Left ventricle myocardium superior (tissue), 1 donor: ENCODE results near the gene PDZRN3. TPM values are rescaled to one million over a fixed set of nuclear protein-coding genes. Genes with fewer than 3 reads are reported as not detected.

Source experiments
- ATAC-seq: fragments of 200-7000 bp; cut with Tn5 transposase; one replicate; pipeline ENCODE4 v1.9.1; 2020; ENCODE audit warnings: mild to moderate bottlenecking, moderate library complexity
- DNase-seq: peaks from one replicate; pipeline ENCODE4 v3.0.0-alpha.2; 2020
- intact Hi-C: fragments of 100-400 bp; cut with micrococcal nuclease; formaldehyde crosslinking; loops from one replicate; pipeline ENCODE4 v1.11.0; 2022
- total RNA-seq: library from RNA; stranded (reverse); fragmentation: NEBNext Ultra II Directional; extraction: Animal tissue kit (Norgen Biotek cat#: 25700); gene quantifications from one replicate; pipeline ENCODE4 v1.2.1, GENCODE V29; 2021
- donor health status: DM: no; HTN: yes; CAD: no; lungs with severe emphysema.

The PDZRN3 gene
- total RNA-seq, 1 donor from 2014 or later: 147 TPM

DNA sequence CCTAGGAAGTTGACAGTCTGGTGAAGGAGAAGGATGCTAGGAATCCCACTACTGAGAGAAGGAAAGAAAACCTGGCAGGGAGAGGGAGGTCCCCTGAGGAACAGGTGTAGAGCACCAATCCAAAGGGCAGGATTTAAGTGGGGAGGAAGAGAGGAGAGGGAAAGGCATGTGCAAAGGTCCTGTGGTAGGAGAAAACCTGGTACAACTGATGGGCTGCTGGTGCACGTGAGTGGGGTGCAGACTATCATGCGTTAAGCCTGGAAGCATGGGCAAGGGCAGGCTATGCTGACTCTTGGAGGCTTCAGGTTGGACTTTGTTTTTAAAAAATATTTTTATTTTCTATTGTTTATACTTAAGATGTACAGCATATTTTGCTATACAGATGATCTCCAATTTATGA lies 209.6 kb downstream of the PDZRN3 start:
- ATAC-seq (no peak), DNase-seq (no peak)
- intact Hi-C loops: no loop called here

DNA sequence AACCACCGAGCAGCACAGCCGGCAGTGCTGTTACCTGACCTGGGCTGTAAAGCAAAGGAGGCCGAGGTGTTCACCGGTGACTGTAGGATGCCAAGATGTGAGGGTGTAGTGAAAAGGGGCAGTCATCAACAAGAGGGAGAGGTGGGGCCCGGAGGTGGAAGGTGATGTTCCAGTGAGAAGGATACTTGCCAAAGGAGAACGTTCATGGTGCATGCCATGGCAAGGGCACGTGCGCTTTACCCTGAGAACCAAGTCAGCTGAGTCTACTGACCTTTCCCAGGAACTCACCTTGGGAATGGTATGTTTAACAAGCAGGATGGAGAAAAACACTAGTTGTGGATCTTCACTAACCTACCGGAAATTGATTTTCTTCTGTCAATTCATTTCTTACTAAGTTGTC lies 211.1 kb downstream of the PDZRN3 start:
- intact Hi-C loops: no loop called here
- peak; percentile 63 for ATAC-seq
- no peak for DNase-seq

DNA sequence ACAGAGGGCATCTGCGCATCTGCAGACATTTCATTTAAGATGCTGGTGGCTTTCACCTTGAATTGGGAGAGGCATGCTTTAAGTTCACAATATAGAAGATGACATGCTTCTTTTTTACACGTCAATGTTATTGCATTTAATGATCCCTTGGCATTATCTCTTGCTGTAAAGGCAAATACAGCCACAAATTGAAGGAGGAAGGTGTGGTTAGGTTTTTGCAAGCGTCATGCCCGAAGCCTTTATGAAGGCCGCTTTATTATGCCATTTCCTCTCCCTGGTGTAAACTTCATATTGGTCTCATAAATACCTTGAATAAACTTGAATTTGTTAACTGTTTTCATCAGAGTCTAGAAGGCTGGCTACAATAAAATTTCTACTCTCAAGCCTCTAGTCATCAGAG lies 212.7 kb downstream of the PDZRN3 start:
- intact Hi-C loops: no loop called here
- ATAC-seq (no peak), DNase-seq (no peak)

DNA sequence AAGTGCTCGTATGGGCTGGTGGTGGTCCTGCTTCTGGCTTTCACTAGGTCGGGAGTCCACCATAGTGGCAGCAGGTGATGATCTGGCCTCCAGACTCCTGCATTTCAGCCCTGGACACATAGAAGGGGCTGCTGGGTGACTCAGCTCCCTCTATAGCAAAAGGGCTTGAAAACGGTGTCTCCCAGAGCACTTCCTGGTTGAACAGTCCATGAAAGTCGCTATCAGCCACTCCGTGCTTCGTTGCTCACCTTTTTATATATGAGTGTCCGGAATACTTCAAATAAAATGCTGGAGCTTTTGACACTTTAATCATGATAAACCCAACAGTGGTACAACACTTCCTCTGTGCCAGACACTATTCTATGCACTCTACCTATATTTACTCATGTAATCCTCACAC lies 213.2 kb downstream of the PDZRN3 start:
- intact Hi-C loops: no loop called here
- no peak for DNase-seq
- no peak for ATAC-seq

DNA sequence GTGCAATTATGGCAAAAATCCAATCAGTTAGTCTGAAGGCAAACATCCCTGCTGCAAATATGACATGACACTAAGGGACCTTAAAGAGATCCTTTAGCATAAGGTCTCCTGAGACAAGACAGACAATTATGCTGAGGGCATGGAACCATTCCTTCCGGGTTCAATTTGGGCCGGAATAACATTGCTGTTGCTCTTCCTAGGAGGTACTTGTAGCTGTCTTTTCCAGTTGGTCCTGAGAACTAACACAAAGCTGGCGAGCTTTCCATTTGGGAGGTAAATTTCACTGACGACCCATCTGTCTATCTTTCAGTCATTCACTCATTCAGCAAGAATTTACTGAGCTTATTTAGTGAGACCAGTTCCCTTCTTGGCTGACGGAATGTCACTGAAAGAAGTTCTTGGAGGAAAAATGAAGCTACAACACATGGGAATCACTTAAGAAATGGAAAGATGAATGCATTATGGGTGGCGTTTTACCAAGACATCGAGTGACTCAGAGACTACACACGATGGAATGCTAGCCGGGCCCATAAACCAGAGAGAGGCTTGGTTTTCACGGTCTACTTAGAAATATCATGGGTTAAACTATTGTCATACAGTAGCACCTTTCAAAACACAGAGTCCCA lies 215.5 kb downstream of the PDZRN3 start:
- intact Hi-C loops: no loop called here
- ATAC-seq (no peak), DNase-seq (no peak)

DNA sequence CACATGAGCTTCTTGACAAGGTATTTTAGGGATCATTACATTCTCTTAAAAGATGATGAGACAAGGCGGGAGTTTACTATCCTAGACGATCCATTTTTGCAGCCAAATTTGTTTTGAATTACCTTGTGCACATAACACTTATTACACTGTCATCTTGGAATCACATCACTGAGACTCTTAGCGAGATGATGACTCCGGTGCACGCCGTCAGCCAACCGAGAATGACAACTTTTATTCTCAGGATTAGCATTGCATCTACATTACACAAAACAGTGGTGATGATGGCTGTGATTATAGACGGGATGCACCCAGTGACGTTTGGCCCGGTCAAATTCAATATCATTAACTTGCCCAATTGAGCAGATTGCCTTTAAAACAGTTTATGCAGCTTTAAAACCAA lies 216.1 kb downstream of the PDZRN3 start:
- DNase-seq: no peak
- intact Hi-C loops: no loop called here
- ATAC-seq: no peak

DNA sequence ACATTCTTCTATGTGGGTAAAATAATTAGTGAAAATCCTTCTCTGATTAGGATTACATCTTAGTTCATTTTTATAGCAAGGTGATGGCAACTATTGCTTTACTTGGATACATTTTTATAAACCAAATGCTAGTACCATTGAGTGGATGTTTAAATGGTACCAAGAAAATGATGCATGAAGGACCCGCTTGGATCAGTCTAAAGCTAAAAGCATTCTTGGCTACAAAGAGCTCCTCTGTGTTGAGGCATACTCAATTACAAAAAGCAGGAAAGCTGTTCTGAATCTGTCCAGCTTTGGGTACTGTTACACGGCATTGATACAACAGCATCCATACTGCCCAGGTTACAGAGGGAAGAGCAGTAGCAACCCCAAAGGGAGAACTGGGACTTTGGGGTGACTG lies 217.2 kb downstream of the PDZRN3 start:
- intact Hi-C loops: no loop called here
- DNase-seq (no peak), ATAC-seq (no peak)

DNA sequence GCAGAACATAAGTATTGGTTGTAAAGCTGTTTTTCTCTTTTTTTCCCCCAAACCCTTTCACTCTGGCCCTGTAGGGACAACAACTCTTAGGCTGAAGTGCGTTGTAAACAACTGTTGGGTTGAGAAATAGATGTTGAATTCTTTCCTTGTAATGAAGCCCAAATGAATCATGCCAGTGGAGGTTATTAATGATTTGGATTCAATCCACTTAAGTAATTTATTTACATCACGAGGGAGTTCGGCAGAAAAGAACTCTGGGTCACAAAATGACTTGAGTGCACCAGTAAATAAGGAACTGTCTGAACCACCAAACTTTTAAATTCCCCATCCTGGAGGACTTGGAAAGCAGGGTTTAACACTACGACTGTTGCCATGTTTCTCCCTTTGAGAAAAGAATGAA lies 218.9 kb downstream of the PDZRN3 start:
- DNase-seq (no peak), ATAC-seq (no peak)
- intact Hi-C loops: no loop called here

DNA sequence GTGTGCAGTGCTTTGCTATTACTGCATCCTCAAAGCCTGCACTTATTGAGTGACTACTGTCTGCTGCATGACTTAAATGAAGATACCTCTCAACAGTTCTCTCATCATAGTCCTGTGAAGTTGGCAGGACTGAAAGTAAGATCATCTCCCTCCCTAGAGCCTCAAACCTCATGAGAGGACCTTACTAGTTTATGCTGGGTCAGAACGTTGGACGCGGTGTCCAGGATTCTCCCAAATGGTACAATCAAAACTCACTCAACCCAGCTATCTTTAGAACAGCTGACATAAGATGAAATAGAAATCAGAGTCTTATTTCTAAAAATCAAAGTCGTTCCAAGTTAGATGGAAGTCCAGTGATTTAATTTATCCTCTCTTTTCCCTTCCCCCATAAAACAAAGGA lies 219.7 kb downstream of the PDZRN3 start:
- no peak for DNase-seq
- ATAC-seq: no peak
- intact Hi-C loops: no loop called here

DNA sequence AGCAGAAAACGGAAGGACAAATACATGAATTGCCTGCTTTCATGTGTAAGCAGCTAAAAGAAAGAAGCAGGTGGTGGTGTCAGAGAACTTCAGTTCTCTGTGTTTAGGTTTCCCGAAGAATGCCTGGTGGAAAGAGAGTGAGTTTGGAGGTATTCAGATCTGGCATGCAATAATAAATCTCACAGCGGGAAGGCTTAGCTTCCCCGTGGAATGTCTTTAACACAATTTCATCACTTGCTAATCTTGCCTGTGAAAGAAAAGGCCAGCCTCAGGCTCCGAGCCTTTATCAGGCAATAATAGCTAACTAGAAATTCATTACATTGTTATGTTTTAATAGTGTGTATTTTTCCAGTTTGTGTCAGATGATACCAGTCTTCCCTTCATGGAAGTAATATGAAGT lies 220.3 kb downstream of the PDZRN3 start:
- intact Hi-C loops: no loop called here
- ATAC-seq: no peak
- DNase-seq: no peak

DNA sequence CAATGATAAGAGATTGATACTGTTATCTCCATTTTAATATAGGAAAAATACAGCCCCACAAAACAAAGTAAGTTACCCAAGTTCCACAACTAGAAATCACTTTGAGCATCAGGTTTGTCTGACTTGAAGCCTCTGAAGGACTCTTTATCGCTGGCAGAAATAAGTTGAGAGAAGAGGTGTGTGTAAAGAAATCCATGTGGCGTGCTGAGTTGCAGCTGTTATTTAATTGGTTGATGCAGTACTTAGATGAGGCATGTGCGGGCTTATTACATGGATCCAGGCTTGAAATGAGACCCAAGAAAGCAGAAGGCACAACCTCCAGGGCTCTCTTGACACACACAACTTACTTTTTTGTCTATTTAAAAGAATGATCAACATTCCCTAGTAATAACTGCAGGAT lies 221.3 kb downstream of the PDZRN3 start:
- ATAC-seq: no peak

DNA sequence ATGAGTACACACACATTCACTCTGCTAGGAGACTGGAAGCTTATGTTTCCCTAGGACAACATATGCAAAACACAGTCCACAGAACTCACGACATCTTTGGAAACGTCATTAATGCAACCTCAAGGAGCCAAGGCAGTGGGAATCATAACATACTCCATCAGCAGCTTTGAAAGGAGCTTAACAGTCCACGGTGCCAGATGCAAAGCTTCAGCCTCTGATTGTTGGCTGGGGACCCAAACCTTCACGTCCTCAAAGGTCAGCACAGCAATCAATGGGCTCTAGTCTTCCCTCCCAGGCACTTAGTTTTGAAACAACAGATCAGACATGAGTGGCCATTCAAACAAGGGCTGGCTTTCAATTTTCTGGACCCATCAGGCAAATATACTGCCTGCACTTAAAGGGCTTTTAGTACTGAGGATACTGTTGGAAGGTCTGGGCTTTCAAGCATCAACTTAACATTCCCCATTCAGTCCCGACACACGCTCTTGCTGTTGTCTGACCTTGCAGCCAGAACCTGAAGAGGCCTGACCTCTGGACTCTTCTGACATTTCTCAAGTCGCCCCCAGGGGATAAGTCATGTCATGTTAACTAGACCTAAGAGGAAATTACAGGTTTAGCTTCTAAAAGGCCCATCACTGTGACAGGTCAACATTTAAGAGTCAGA lies 223.0 kb downstream of the PDZRN3 start:
- DNase-seq: peak; percentile 52
- ATAC-seq: peak; percentile 85
- intact Hi-C loops: no loop called here

More for the DNA sequence above, 221.3 kb downstream of the PDZRN3 start:
- intact Hi-C loops: no loop called here
- no peak for DNase-seq

DNA sequence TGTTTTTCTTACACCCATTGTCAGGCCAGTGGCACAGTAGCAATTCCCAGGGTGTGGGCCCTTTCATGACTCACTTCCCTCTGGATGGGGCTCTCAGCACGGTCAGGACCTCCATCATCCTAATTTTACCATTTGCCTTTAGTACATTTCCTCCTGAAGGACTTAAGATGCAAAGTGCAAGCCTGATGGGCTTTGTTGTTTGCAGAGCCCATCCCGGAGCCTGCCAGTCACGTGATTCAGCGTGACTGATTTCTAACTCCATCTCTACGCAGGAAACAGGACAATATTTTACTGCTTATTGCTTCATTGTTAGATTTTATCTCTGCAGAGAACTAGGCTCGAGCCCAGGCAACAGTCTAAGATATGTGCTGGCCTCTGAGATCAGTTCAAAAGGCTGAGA lies 223.7 kb downstream of the PDZRN3 start:
- peak; percentile 25 for ATAC-seq
- no peak for DNase-seq
- intact Hi-C loops: no loop called here

DNA sequence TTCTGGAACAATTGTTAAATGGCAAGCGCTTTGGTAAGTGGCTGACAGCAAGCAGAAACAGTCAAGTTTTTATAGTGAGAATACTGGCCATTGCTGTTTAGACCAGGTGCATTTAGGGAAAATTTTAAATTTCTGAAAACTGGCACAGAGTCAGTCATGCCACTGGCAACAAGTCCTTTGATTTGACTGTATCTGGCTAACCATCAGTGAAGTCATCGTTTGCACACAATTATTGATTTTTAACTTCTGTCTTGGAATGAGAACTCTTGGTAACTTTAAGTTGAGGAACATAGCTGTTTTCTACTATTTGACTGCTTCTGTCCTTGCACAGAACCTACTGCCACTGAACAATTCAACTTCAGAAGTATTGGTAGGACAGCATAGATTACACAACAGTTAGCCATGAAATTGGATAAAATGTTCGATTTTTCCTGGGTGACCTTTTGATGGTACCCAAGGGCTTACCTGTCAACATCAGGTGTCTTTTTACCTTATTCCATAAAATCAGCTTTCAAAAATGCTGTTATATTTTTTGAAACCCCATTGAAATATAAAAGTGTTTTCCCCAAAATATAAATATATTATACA lies 225.0 kb downstream of the PDZRN3 start:
- no peak for ATAC-seq
- DNase-seq: no peak
- intact Hi-C loops: no loop called here

DNA sequence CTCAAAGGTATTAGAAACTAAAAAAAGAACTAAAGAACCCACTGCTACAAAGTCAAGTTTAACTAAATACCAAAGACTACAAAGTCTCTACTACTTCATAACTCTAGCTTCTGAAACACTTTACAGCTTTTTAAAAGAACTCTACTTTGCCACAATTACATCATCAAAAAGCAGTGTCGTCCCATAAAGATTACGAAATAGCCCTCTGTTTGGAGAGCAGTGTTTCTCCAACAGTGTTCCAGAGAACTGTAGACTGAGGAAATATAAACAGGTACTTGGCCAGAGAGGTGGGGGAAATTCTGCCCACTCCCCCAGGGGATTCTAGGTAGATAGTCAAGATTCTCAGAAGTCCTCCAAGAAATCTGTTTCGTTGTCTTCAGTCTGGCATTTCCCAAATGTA lies 225.6 kb downstream of the PDZRN3 start:
- DNase-seq (no peak), ATAC-seq (no peak)
- intact Hi-C loops: no loop called here

DNA sequence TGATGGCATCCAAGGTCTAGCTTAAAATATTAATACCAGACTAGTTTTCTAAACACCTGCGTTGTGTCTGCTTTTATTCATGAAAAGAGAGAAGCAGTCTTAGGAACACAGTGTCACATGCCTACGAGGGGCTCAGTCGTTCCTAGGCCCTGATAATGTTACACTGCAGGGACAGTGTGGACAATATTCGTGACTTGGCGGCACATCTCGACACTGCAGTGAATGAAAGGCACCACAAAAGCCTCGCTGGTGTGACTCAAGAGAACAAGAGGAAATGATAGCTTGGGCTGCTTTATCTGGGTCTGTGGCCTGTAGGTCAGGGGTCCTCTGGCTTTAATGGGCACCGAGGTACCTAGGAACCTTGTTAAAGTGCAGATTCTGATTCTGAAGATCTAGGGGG lies 226.7 kb downstream of the PDZRN3 start:
- DNase-seq (no peak), ATAC-seq (no peak)
- intact Hi-C loops: no loop called here

DNA sequence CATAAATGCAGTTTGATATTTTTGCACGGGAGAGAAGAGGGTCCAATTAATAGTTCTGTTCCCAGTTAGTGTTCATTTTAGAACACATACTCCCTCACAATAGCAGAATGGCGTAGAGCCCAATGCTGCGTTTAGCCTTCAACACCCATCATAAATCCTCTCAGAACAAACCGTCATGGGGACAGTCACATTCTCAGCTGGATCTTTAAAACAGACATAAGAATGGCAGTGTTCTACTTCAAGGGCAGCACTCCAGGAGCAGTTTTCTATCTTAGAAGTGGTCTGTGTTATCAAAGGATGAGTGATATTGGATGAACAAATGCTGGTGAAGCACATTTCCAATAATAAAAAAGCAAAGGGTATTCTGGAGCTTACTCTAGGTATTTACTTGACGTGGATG lies 230.5 kb downstream of the PDZRN3 start:
- intact Hi-C loops: no loop called here
- ATAC-seq (no peak), DNase-seq (no peak)

DNA sequence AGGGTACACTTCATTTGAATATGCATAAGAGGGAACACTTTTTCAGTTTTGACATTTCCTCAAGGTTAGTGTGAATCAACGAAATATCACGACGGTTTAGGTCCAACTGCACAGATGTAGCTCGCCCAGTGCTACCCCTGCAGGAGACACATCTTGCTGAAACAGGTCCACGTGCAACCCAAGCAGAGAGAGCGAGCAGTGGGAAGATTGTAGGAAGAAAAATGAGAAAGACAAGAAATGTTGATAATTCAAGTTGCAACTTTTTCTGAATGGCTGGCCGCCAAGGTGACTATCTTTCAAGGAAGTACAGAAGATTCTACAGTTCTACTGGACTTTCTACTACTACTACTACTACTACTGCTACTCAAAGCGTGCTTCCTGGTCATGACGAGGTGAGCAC lies 231.7 kb downstream of the PDZRN3 start:
- intact Hi-C loops: no loop called here
- ATAC-seq (no peak), DNase-seq (no peak)

DNA sequence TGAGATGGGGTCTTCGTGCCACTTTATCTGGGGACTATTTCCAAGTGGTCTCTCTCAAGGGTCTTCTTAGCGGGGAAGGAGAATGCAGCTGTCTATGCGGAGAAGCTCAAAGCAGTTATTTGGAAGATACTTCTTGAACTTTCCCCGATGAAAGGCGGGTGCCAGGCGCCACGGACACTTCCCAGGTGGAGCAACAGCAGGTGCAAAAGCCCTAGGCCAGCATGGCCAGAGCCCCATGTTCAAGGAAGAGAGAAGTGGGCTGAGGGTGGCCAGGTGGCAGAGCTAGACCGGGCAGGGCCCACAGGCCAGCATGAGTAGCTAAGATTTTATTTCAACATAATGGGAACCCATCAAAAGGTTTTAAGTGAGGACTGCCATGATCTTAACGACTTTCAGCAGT lies 232.8 kb downstream of the PDZRN3 start:
- ATAC-seq (no peak), DNase-seq (no peak)
- intact Hi-C loops: no loop called here

DNA sequence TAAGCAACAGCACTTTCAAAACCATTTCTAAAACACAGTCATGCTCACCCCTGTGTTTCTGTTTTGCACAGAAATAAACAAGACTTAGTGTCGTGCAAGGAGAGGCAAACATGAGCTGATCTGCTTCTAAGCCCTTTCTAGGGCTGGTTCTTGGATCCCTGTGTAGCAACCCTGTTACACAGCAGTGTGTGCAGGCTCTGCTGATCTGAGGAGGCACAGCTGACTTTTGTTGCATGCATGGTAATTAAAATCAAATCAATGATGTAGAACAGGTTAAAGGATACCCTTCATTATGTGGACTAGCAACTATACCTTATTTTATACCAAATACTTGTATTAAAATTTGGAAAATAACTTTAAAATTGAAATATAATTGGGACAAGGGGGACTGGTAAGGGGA lies 234.8 kb downstream of the PDZRN3 start:
- intact Hi-C loops: no loop called here
- ATAC-seq (no peak), DNase-seq (no peak)

DNA sequence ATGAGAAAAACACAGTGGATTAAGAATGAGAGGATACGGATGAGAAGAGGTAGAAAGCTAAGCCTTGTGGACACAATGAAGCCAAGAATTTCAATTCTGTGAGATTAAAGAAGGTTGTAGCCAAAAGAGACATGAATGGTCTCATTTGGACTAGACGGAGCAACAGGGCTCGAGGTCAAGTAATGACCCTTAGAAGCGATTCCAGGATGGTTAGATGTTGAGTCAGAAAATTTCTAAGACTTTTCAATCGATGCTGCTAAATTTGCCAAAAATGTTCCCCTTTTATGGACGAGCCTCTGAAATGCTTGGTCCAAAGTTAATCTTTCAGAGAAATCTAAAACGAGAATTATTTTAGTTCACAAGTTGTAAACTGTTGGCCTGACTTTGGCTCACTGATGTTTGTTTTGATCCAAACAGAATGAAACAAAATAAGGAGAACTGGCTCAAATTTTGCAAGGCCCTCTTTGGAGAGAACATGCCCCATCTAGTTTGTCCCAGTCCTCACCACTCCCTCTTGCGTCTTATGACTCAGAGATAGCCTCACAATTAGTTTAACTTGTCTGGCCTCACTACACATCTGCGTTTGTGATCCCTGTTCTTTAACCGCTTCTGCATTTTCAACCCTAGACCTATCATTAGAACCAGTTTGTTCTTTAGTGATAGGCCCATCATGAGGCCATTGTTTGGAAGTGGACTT lies 235.5 kb downstream of the PDZRN3 start:
- ATAC-seq (no peak), DNase-seq (no peak)
- intact Hi-C loops: no loop called here
